Placental pericyte (primary cell): ENCODE results near the gene FAM135A. TPM values are rescaled to one million over a fixed set of nuclear protein-coding genes. Genes with fewer than 3 reads are reported as not detected.

ENCODE experiments used
- small RNA-seq: library from RNA; depleted of rRNA; stranded (forward); fragments of <200 nt; gene quantifications from one replicate; pipeline ENCODE3, GENCODE V24; 2012; ENCODE audit warnings: low replicate concordance
- total RNA-seq: library from RNA; depleted of rRNA; stranded (reverse); fragments of >200 nt; gene quantifications from 2 replicates; pipeline ENCODE4 v1.2.3, GENCODE V29; 2012

Gene FAM135A
- total RNA-seq = 12.9 and 13.1 TPM in 2 replicates

DNA sequence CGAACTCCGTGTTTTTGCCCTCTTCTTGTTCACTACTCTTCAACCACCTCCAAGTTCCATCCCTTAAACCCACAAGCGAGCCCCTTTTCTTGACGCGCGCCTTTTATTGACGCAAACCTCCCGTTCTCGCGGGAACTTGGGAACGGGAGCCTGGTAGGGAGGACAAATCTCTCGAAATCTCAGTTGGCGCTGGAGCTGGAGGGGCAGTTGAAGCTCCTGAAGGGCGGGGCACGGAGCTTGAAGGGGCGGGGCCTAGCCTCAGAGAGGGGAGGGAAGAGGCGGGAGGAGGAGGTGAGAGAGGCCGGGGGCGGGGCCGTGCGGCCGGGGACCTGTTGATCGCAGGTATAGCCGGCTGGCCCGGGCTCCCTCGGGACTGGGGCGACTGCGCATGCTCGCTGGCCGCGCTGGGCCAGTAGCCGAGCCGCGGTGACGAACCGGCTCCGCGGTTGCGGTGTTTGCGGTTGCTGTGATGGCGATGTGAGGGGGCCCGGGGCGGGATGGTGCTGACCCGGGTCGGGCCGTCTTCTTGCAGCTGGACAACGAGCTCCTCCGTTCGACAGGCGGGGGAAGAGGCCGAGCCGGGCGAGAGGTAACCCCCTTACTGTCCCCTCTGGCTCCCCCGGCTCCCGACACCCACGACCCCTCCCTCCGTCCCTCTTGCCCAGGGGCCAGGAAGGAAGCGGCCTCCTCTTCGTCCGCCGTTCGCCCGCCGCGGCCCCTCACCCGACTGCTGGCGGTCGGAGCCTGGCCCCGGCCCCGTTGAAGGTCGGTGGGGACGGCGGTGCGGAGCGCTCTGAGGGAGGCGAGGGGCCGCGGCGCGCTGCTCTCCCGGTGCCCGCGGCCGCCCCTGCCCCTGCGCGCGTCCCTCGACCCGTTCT lies at the start of gene FAM135A:
Gene FAM135A, plus strand, starts transcription at position 395 of the 878 bp plus-strand sequence. CDS start 14,835 bp downstream, outside the sequence.

DNA sequence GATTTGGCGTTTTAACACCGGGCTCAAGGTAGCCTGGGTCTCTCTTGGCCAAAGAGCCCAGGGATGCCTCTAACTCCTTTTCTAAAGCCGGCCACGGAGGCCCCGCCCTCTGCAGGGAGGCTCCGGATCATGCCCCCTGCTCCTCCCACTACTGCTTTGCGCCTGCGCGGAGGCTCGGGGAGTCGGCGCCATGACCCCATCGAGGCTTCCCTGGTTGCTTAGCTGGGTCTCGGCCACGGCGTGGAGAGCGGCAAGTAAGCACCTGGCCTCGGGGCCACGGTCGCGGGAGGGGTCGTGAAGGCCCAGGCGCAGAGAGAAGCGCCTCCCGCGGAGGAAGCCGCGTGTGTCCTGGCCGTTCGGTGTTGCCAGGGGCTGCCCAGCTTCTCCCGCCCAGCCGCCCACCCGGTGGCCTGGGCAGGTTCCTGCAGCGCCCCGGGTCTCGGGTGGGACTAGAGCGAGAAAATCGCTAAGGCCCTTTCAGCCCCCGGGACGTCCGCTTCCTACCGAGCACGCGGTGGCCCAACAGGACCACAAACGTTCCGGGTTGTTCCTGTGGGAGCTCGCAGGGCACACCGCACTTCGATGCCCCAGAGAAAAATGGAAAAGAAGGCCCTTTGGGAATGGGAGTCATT lies 153.6 kb downstream of the FAM135A start, which contains the start of gene SDHAF4:
Gene SDHAF4, plus strand, starts transcription at position 180 of the 632 bp plus-strand sequence. Its CDS starts 11 bp downstream, at position 191.

Small RNA genes lying within 50 kb of the gene (small RNA-seq; reads per million reads assigned to genes)
- not detected for gene RNU7-48P

Other genes with a start within 250 kb of the FAM135A start
- gene COL9A1, start 110.4 kb upstream of the FAM135A start, total RNA-seq = not detected in 2 replicates
- 4.7 and 6.3 TPM in 2 replicates for gene SDHAF4, start 153.4 kb downstream of the FAM135A start, total RNA-seq